Breast epithelium (tissue), 3 donors: ENCODE data around the gene SLC25A31.

Experiments used
- POLR2A ChIP-seq: fragments of 450-650 bp; IDR thresholded peaks from one replicate; pipeline ENCODE4 v1.6.1; 2016; ENCODE audit warnings: antibody characterized with exemption, mild to moderate bottlenecking, moderate library complexity
- POLR2AphosphoS5 ChIP-seq, 3 donors: sonication (generic); formaldehyde crosslinking; IDR thresholded peaks; one replicate each; pipeline ENCODE4 v1.6.1; 2017; ENCODE audit warnings: antibody characterized with exemption in 3 of 3

DNA sequence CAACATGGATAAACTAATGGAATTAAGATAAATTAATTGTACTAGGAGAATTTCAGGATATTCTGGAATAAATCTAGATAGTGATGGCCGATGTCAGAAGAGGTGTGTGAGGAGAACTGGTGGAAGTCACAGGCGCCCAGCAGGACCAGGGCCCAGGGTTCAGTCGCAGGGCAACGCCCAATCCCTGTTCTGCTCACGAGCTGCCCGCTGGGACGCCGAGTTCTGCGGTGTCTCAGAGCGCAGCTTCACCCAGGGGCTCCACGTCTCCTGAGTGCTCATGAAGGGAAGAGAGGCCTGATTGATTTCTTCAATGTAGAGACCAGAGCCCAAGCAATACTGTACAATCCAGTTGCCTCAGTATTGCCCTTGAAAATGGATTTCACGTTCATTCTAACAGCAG lies 50.4 kb downstream of the SLC25A31 start:
- TF ChIP-seq POLR2A (no peak), POLR2AphosphoS5 (IDR thresholded peaks at IDR 0.05) (no peak)
